ENCODE data around the gene TSC22D1.

TSC22D1 gene

DNA sequence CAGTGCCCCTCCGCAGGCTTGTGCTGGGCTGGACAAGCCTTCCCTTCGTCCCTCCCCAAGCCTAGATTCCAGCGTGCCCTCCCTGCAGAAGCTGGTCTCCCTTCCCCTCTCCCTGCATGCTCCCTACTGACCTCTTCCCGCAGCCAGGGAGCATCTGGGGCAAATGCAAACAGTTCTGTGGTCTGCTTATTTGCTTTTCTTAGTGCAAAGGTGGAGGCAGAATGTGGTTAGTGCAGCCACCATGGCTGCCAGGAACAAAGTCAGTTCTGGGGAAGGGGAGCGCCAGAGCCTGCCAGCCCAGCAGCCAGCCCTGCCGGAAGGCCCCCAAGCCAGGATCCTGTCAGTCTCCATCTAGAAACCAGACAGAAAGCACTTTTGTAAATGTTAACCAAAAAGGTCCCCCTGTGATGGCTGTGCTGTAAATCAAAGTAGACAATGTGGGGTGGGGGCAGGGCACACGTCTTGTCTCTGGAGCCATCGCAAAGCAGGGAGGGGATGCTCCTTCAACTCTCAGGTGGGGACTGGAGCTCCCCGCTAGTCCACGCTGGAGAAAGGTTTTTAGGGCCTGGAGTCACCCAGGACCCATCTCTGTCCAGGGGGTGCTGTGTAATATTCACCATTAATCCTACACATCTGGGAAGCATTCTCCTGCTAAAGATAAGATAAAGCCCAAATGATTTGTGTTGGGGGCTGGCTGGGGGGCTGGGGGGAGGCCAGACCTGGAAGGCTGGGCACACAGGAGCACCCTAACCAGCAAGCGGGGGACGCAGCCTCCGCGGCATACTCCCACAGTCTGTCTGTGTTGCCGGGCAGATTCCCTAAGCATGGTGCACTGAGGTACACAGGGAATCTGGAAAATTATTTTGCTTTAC, 171.6 kb downstream of the TSC22D1 start:
- no peaks in the 10 kb centered on the region for H3K9me3 Mint-ChIP-seq
- H3K36me3 Mint-ChIP-seq (ENCODE audit: low read depth): no peaks in the 10 kb centered on the region
- H3K27me3 Mint-ChIP-seq (ENCODE audit: low read depth): peaks cover 20% of the 10 kb centered on the region
- H3K4me3 Mint-ChIP-seq: peak overlapping the region in 2 of 3 experiments; percentile 0
- H3K27ac Mint-ChIP-seq: peak overlapping the region; percentile 80 to 88 (median 87)
- TF ChIP-seq, protein P1, sequence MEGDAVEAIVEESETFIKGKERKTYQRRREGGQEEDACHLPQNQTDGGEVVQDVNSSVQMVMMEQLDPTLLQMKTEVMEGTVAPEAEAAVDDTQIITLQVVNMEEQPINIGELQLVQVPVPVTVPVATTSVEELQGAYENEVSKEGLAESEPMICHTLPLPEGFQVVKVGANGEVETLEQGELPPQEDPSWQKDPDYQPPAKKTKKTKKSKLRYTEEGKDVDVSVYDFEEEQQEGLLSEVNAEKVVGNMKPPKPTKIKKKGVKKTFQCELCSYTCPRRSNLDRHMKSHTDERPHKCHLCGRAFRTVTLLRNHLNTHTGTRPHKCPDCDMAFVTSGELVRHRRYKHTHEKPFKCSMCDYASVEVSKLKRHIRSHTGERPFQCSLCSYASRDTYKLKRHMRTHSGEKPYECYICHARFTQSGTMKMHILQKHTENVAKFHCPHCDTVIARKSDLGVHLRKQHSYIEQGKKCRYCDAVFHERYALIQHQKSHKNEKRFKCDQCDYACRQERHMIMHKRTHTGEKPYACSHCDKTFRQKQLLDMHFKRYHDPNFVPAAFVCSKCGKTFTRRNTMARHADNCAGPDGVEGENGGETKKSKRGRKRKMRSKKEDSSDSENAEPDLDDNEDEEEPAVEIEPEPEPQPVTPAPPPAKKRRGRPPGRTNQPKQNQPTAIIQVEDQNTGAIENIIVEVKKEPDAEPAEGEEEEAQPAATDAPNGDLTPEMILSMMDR (IDR thresholded peaks at IDR 0.05; ENCODE audit: unreplicated experiment in 3 of 3): no peak
- H3K4me1 Mint-ChIP-seq: peaks cover 40% of the 10 kb centered on the region

DNA sequence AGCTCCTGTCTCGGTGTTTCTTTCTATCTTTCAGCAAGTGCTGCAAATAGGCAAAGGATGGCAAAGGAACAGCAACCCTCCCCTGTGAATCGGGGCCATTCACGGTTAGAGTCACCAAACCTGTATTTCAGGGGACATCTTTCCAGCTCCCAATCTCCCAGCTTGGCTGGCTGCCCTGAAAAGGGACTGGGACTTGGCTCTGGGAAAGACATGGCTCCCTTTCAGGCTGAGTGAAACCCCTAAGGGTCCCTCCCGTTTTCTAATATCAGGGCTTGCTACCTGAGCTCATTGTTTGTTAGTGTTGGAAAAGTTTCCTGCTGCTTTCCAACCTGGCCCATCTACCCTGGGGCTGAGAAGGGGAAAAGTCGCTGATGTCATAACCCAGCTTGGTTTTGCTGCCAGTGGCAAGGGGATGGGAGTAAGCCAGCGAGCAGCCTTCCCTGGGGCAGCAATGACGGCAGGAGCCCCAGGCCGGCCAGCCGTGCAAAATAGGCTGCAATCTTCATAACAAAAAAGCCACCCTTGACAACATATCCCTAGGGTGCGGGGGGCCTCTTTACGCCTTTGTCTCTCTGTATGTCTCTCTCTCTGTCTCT, 172.6 kb downstream of the TSC22D1 start:
- Mint-ChIP-seq H3K27me3 (ENCODE audit: low read depth) (peaks cover 22% of the 10 kb centered on the region), H3K9me3 (no peaks in the 10 kb centered on the region), H3K36me3 (ENCODE audit: low read depth) (no peaks in the 10 kb centered on the region), H3K4me1 (peaks cover 49% of the 10 kb centered on the region), H3K4me3 (peak overlapping the region in 2 of 3 experiments; percentile 0 to 1), H3K27ac (peak overlapping the region; percentile 80 to 88 (median 87))
- TF ChIP-seq, protein P1 (IDR thresholded peaks at IDR 0.05; ENCODE audit: unreplicated experiment in 3 of 3): no peak

DNA sequence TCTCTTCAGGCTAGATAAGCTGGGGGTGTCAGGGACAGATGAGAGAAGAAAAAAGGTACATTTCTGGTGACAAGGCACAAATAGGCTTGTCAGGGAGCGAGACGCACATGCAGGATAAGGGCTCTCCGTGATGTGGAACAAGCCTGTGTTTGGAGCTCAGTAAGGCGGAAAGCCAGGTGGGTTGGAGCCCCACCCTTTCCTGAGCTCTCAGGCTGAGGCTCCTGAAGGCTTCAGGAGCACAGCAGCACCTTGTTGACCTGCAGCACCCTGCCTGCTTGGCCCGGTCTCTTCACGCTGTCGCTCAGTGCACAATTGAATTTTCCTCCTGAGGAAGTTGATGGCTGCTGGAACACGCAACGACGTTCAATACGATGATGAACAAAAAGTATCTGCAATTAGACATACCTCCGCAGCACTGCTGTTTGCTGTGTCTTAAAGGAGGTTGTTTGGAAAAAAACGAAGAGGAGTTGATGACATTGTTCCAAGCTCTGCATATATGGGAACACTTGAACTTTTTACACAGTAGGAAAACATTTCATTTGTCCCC, 173.2 kb downstream of the TSC22D1 start:
- Mint-ChIP-seq H3K9me3 (no peaks in the 10 kb centered on the region), H3K27me3 (ENCODE audit: low read depth) (peaks cover 25% of the 10 kb centered on the region), H3K27ac (peak overlapping the region; percentile 80 to 88 (median 87)), H3K4me3 (no peak overlapping the region), H3K36me3 (ENCODE audit: low read depth) (no peaks in the 10 kb centered on the region), H3K4me1 (peaks cover 54% of the 10 kb centered on the region)
- TF ChIP-seq, protein P1 (IDR thresholded peaks at IDR 0.05; ENCODE audit: unreplicated experiment in 3 of 3): no peak

DNA sequence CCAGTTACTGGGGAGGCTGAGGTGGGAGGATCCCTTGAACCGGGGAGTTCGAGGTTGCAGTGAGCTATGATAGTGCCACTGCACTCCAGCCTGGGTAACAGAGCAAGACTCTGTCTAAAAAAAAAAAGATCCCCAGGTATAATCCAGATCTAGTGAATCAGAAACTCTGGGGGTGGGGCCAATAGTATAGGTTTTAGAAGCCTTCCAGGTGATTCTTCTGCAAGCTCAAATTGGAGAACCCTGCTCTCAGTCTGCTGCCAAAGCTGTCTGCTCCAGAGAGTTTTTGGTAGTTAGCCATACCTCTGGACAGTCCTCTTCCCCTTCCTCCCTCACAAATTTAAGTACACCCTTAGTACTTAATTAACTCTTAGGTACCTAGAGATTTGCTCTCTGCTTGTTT, 174.6 kb downstream of the TSC22D1 start:
- H3K4me3 Mint-ChIP-seq: no peak overlapping the region
- TF ChIP-seq, protein P1 (IDR thresholded peaks at IDR 0.05; ENCODE audit: unreplicated experiment in 3 of 3): no peak
- peaks cover 68% of the 10 kb centered on the region for H3K4me1 Mint-ChIP-seq
- peak overlapping the region; percentile 6 to 88 (median 80) for H3K27ac Mint-ChIP-seq
- H3K36me3 Mint-ChIP-seq (ENCODE audit: low read depth): no peaks in the 10 kb centered on the region
- no peaks in the 10 kb centered on the region for H3K9me3 Mint-ChIP-seq
- peaks cover 23% of the 10 kb centered on the region for H3K27me3 Mint-ChIP-seq (ENCODE audit: low read depth)

DNA sequence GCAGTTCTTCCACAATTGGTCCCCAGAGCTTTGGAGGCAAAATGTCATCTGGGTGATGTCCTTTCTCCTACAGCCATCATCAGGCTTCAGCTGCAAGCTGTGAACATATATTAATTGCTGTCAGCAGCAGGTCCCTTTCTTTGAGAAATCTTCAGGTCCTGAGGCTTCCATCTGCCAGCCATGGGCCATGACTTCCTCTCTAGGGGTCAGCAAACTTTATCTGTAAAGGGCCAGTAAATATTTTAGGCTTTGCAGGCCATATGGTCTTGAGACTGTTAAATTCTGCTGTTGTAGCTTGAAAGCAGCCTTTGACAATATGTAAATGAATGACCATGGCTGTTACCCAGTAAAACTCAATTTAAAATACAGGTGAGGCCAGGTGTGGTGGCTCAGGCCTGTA, 175.4 kb downstream of the TSC22D1 start:
- H3K9me3 Mint-ChIP-seq: no peaks in the 10 kb centered on the region
- no peak overlapping the region for H3K4me3 Mint-ChIP-seq
- H3K27me3 Mint-ChIP-seq (ENCODE audit: low read depth): peaks cover 23% of the 10 kb centered on the region
- H3K27ac Mint-ChIP-seq: peak overlapping the region in 1 of 3 experiments; percentile 36
- TF ChIP-seq, protein P1 (IDR thresholded peaks at IDR 0.05; ENCODE audit: unreplicated experiment in 3 of 3): no peak
- no peaks in the 10 kb centered on the region for H3K36me3 Mint-ChIP-seq (ENCODE audit: low read depth)
- peaks cover 77% of the 10 kb centered on the region for H3K4me1 Mint-ChIP-seq

Data from nephron (organoid).